HG03066 (cell line): ENCODE measurements around the gene CNTNAP2.

ENCODE experiments used
- ATAC-seq: cut with Tn5 transposase; IDR thresholded peaks from one replicate; pipeline ENCODE4 v1.9.1; 2021; ENCODE audit warnings: low read depth; ENCODE audit not compliant: unreplicated experiment

The CNTNAP2 gene

DNA sequence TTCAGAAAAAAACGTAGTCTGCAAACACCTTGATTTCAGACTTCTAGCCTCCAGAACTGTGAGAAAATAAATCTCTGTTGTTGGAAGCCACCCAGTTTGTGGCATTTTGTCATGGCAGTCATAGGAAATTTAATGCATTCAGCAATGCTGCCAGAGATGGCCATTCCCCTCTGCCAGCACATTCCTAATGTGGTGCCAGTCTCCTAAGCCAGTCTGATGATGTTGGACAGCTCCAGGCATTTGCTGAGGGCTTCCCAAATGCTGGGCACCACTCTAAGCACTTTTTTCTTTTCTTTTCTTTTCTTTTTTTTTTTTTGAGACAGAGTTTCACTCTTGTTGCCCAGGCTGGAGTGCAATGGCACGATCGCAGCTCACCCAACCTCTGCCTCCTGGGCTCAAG lies 1807.2 kb downstream of the CNTNAP2 start:
- ATAC-seq = no peak

- no peak for ATAC-seq
Observed at GRCh38 chr7:147937428-147937827, 1820.8 kb downstream of the CNTNAP2 start.

GRCh38 chr7:147941381-147941780 lies 1824.8 kb downstream of the CNTNAP2 start:
- no peak for ATAC-seq

DNA sequence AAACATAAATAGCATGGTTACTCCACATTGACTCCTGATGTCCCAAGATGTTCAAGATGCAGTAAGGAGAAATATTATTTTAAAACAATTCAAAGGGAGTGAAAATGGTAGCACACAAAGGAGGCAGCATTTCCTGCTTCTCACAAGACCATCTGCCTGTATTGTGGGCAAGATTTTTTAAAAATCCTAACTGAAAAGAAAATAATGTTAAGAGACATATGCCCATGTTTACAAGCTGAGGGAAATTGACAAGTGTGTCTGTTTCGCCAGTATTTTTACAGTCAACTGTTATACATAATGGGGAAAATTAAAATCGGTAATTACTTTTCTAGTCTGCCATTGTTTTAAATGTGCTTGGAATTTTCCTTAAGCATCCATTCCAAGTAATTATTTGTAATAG lies 1827.7 kb downstream of the CNTNAP2 start:
- no peak for ATAC-seq

- ATAC-seq = no peak
Observed at GRCh38 chr7:147952918-147953317, 1836.3 kb downstream of the CNTNAP2 start.

DNA sequence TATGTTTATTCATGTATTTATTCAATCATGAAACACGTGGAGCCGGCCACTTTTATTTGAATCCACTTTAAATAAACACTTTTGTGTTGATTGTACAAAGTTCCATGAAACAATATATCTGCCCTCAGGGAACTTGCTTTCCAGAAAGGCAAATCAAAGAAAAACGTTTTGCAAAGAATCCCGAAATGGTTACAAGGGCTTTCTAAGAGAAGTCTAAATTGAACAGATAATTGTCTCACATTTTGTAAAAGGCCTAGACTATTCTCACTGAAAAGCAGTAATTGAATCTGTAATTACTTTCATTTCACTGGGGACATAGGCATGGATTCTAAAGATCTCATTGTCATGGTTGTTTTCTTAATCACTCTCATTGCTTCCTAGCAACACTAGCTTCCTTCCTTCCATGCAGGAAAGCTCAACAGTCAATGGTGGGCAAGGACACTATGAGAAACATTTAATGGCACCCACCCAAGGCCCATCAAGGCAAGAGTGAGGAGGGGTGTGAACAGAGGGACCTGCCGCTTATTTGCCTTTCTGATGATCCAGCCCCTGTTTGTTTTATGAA lies 1851.5 kb downstream of the CNTNAP2 start:
- no peak for ATAC-seq

GRCh38 chr7:147971606-147972110 lies 1855.1 kb downstream of the CNTNAP2 start:
- ATAC-seq = no peak

- no peak for ATAC-seq
Observed at GRCh38 chr7:147978201-147978600, 1861.6 kb downstream of the CNTNAP2 start.

DNA sequence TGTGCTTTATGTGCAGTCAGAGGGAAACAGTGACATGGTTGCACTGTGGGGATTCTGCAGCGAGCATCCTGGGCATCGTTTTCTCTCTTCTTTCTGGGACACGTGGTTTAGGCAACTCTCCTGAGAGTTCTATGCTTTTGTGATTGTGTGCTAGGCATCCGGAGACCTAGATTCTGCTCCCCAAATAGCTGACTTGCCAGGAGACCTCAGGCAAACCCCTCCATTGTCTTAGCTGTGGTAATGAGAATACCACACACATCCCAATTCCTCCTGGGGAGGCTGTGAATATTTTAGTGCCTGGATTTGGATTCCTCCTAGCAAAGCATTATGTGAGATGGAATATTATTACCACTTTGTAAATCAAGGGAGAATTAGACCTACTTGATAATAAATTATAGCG lies 1862.0 kb downstream of the CNTNAP2 start:
- no peak for ATAC-seq

DNA sequence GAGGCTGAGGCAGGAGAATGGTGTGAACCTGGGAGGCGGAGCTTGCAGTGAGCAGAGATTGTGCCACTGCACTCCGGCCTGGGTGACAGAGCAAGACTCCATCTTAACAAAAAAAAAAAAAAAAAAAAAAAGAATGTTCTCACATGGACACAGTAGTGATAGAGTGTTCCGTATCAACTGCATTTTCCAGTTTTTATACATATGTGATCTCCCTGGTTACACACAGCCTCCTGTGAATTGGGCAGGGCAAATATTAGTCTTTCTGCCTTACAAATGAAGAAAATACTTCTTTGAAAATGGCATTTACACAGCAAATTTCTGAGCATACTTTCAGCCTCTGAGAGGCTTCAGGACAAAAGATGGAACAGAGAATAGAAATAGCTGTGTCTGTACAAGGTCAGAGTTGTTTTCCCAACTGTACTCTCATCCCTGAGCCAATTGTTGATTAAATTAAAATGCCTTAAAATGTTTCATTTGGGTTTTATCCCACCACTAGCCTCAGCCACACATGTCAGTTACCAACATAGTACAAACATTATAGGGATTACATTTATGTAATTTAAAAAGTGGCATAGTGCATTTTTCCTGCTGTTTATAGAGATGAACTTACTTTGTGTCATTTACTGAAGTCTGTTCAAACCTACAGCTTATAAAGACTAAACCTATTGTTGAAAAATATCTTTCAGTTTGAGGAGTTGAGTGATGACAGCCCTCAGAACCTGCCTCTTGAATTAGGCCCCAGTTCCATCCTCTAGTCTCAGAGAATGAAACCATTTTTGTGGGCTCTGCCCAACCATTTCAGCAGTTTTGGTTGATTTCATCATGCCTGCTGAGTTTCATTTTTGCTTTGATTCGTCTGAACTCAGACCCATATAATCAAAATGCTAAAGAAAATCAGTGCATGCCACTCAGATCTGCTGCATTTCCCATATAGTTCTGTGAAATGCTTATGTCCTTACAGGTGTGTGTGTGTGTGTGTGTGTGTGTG lies 1864.5 kb downstream of the CNTNAP2 start:
- no peak for ATAC-seq

DNA sequence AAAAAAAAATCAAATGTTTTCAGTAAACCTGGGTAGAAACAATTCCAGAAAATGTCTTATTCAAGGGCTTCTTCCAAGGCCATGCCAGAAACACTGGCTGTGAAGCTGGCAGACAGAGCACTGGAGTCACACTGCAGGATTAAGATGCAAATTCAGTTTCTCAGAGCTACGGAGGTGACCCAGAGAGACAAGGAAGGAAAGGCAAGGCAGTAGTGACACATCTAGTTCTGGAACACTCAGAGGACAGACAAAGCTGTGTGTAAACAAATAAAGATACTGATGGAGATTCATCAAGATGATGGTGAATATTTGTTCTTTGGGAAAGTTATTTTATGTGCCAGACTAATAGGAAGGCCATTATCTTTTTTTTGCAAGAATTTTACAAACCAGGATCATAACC lies 1865.7 kb downstream of the CNTNAP2 start:
- ATAC-seq = no peak

DNA sequence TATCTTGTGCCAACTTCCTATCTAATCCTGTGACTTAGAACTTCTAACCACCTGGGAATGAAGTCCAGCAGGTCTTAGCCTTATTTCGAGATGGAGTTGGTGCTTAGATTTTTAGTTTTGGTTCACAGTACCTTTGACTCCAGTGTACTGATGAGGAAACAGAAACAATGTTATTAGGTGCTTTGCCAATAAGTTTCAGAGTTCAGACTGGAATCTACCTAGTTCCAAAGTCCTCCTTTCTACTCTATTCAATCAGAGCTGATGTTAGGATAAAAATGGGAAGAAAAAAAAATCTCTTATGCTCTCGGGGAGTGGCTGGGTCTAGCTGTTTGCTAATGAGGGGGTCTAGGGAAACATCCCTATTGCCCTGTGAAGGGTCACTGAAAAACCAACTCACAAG lies 1867.7 kb downstream of the CNTNAP2 start:
- no peak for ATAC-seq

- ATAC-seq = no peak
Observed at GRCh38 chr7:147990079-147990478, 1873.5 kb downstream of the CNTNAP2 start.

GRCh38 chr7:147990942-147991341 lies 1874.3 kb downstream of the CNTNAP2 start:
- no peak for ATAC-seq

DNA sequence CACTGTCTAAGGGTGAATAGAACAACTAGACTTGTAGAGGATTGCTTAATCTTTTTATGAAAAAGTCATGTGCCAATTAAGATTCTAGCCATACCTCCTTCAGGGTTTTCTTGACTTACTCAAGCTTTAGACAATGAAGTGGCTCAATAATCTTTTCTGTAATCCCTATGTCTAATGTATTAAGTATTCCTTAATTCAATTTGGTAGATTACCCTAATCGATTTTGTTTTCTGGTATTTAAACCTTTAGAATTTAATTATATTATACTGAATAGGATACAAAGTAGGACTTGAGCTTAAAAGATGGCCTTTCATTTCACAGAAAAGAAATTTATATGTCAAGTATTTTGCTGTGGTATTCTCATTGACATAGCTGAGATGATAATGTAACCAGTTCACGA lies 1876.1 kb downstream of the CNTNAP2 start:
- ATAC-seq = no peak

- no peak for ATAC-seq
Observed at GRCh38 chr7:147997636-147998035, 1881.0 kb downstream of the CNTNAP2 start.

- ATAC-seq = no peak
Observed at GRCh38 chr7:147999962-148000361, 1883.4 kb downstream of the CNTNAP2 start.

DNA sequence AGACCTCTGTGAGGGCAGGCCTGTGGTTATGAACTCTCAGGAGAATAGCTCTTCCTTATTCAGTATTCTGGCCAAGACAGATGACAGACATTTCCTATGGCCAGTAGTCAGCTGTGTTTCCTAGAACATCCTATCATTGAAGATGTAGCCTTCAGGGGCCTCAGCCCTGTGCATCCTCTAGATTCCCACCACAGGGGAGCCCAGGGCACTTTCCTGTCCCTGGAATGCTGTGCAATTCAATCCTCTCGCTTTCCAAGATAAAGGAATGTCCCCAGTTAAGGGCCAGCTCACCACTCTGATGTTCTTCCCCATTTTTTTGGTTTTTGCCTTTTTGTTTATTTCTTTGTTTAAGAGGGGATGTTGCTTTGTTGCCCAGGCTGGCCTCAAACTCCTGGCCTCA lies 1895.2 kb downstream of the CNTNAP2 start:
- ATAC-seq = no peak

- no peak for ATAC-seq
Observed at GRCh38 chr7:148014001-148014400, 1897.4 kb downstream of the CNTNAP2 start.

DNA sequence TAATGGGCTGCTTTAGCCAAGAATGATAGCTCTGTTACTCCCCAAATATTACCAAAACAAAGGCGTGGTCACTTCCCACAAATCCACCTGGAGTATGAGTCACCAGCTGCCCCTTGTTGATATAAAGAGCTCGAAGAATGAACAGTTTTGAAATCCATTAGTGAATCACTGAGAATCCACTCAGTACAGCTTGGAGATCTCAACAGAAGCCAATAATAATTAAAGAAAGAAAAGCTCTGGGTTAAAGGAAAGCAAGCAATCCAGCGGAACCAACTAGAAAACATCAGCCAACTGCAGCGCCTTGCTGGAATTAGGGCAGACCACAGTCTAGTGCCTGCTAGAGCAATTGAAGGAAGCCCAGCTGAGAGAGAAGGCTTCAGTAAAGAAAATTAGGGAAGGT lies 1897.9 kb downstream of the CNTNAP2 start:
- ATAC-seq = no peak

- ATAC-seq = no peak
Observed at GRCh38 chr7:148017126-148017525, 1900.5 kb downstream of the CNTNAP2 start.

GRCh38 chr7:148020679-148021078 lies 1904.1 kb downstream of the CNTNAP2 start:
- ATAC-seq = no peak
